ENCODE measurements around the gene DCDC1. TPM values are rescaled to one million over a fixed set of nuclear protein-coding genes. Genes with fewer than 3 reads are reported as not detected.

The DCDC1 gene
- total and polyA plus RNA-seq, 2 donors from 2014 or later: 0.39 to 6.6 TPM

- DNase-seq (peak in 3 of 5 donors; percentile 38 to 72 (median 58)), FAIRE-seq (no peak)
- no peak overlapping the region for H3K27ac ChIP-seq (ENCODE audit: low read depth in 2 of 2, low read length in 2 of 2)
- H3K36me3 ChIP-seq (ENCODE audit: control insufficient read depth in 2 of 3, insufficient read depth in 3 of 3, low read length in 3 of 3): no peaks in the 10 kb centered on the region
- H3K9me3 ChIP-seq (ENCODE audit: control insufficient read depth in 2 of 3, insufficient read depth in 1 of 3, low read length in 3 of 3): no peaks in the 10 kb centered on the region
- H3K4me1 ChIP-seq (ENCODE audit: control insufficient read depth in 2 of 3, insufficient read depth in 2 of 3, low read depth in 1 of 3, low read length in 3 of 3): no peaks in the 10 kb centered on the region
- no peak overlapping the region for H3K9ac ChIP-seq (ENCODE audit: low read length in 3 of 3)
- H3K4me3 ChIP-seq (ENCODE audit: low read length in 3 of 3): no peak overlapping the region
- TF ChIP-seq, protein P1, sequence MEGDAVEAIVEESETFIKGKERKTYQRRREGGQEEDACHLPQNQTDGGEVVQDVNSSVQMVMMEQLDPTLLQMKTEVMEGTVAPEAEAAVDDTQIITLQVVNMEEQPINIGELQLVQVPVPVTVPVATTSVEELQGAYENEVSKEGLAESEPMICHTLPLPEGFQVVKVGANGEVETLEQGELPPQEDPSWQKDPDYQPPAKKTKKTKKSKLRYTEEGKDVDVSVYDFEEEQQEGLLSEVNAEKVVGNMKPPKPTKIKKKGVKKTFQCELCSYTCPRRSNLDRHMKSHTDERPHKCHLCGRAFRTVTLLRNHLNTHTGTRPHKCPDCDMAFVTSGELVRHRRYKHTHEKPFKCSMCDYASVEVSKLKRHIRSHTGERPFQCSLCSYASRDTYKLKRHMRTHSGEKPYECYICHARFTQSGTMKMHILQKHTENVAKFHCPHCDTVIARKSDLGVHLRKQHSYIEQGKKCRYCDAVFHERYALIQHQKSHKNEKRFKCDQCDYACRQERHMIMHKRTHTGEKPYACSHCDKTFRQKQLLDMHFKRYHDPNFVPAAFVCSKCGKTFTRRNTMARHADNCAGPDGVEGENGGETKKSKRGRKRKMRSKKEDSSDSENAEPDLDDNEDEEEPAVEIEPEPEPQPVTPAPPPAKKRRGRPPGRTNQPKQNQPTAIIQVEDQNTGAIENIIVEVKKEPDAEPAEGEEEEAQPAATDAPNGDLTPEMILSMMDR (IDR thresholded peaks at IDR 0.05; ENCODE audit: borderline replicate concordance, extremely low read depth, insufficient read depth): no peak
- H3K27me3 ChIP-seq (ENCODE audit: control insufficient read depth, insufficient read depth, low read length): no peaks in the 10 kb centered on the region
- intact Hi-C loops (cut with DNase I): no loop called here
Observed at GRCh38 chr11:30868626-30869081, 500.9 kb downstream of the DCDC1 start.

GRCh38 chr11:30863209-30863608, 506.3 kb downstream of the DCDC1 start:
- Histone ChIP-seq H3K9ac (ENCODE audit: low read length in 3 of 3) (no peak overlapping the region), H3K36me3 (ENCODE audit: control insufficient read depth in 2 of 3, insufficient read depth in 3 of 3, low read length in 3 of 3) (no peaks in the 10 kb centered on the region), H3K4me1 (ENCODE audit: control insufficient read depth in 2 of 3, insufficient read depth in 2 of 3, low read depth in 1 of 3, low read length in 3 of 3) (no peaks in the 10 kb centered on the region), H3K27me3 (ENCODE audit: control insufficient read depth, insufficient read depth, low read length) (no peaks in the 10 kb centered on the region), H3K9me3 (ENCODE audit: control insufficient read depth in 2 of 3, insufficient read depth in 1 of 3, low read length in 3 of 3) (no peaks in the 10 kb centered on the region), H3K4me3 (ENCODE audit: low read length in 3 of 3) (no peak overlapping the region), H3K27ac (ENCODE audit: low read depth in 2 of 2, low read length in 2 of 2) (no peak overlapping the region)
- TF ChIP-seq, protein P1 (IDR thresholded peaks at IDR 0.05; ENCODE audit: borderline replicate concordance, extremely low read depth, insufficient read depth): no peak
- DNase-seq (no peak), FAIRE-seq (no peak)
- intact Hi-C loops (cut with DNase I): no loop called here

DNA sequence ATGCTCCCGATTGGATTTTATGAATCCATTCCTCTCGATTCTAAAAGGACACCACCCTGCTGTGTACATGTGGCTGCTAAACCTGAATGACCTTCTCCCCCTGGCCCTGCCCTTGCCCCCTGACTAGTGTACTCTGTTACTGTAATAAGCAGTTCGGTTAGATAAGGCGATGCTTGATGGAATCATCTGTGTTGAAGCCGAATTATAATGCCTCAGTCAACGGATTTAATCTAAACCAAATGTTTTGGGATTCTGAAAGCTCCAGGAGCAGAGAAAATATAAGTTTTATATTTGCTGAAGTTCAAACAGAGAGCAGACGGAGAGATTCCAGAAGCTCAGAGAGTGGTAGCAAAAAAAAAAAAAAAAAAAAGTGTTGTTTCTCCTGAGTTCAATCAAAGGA, 508.0 kb downstream of the DCDC1 start:
- H3K4me1 ChIP-seq (ENCODE audit: control insufficient read depth in 2 of 3, insufficient read depth in 2 of 3, low read depth in 1 of 3, low read length in 3 of 3): no peaks in the 10 kb centered on the region
- H3K9ac ChIP-seq (ENCODE audit: low read length in 3 of 3): no peak overlapping the region
- no peak for DNase-seq
- no peak overlapping the region for H3K4me3 ChIP-seq (ENCODE audit: low read length in 3 of 3)
- FAIRE-seq: no peak
- no peaks in the 10 kb centered on the region for H3K27me3 ChIP-seq (ENCODE audit: control insufficient read depth, insufficient read depth, low read length)
- intact Hi-C loops (cut with DNase I): no loop called here
- no peaks in the 10 kb centered on the region for H3K36me3 ChIP-seq (ENCODE audit: control insufficient read depth in 2 of 3, insufficient read depth in 3 of 3, low read length in 3 of 3)
- H3K27ac ChIP-seq (ENCODE audit: low read depth in 2 of 2, low read length in 2 of 2): no peak overlapping the region
- TF ChIP-seq, protein P1 (IDR thresholded peaks at IDR 0.05; ENCODE audit: borderline replicate concordance, extremely low read depth, insufficient read depth): no peak
- no peaks in the 10 kb centered on the region for H3K9me3 ChIP-seq (ENCODE audit: control insufficient read depth in 2 of 3, insufficient read depth in 1 of 3, low read length in 3 of 3)

GRCh38 chr11:30861064-30861463, 508.5 kb downstream of the DCDC1 start:
- no peaks in the 10 kb centered on the region for H3K27me3 ChIP-seq (ENCODE audit: control insufficient read depth, insufficient read depth, low read length)
- TF ChIP-seq, protein P1 (IDR thresholded peaks at IDR 0.05; ENCODE audit: borderline replicate concordance, extremely low read depth, insufficient read depth): no peak
- FAIRE-seq (no peak), DNase-seq (no peak)
- no peaks in the 10 kb centered on the region for H3K9me3 ChIP-seq (ENCODE audit: control insufficient read depth in 2 of 3, insufficient read depth in 1 of 3, low read length in 3 of 3)
- no peaks in the 10 kb centered on the region for H3K36me3 ChIP-seq (ENCODE audit: control insufficient read depth in 2 of 3, insufficient read depth in 3 of 3, low read length in 3 of 3)
- H3K27ac ChIP-seq (ENCODE audit: low read depth in 2 of 2, low read length in 2 of 2): no peak overlapping the region
- intact Hi-C loops (cut with DNase I): no loop called here
- H3K4me3 ChIP-seq (ENCODE audit: low read length in 3 of 3): no peak overlapping the region
- no peaks in the 10 kb centered on the region for H3K4me1 ChIP-seq (ENCODE audit: control insufficient read depth in 2 of 3, insufficient read depth in 2 of 3, low read depth in 1 of 3, low read length in 3 of 3)
- H3K9ac ChIP-seq (ENCODE audit: low read length in 3 of 3): no peak overlapping the region

All from kidney (tissue), 14 donors.